Iris pigment epithelial cell (primary cell): ENCODE data around the gene PRDM16.

Experiments used
- DNase-seq: peaks from one replicate; pipeline ENCODE4 v3.0.0-alpha.2; 2011; ENCODE audit warnings: low read depth

PRDM16 gene

DNA sequence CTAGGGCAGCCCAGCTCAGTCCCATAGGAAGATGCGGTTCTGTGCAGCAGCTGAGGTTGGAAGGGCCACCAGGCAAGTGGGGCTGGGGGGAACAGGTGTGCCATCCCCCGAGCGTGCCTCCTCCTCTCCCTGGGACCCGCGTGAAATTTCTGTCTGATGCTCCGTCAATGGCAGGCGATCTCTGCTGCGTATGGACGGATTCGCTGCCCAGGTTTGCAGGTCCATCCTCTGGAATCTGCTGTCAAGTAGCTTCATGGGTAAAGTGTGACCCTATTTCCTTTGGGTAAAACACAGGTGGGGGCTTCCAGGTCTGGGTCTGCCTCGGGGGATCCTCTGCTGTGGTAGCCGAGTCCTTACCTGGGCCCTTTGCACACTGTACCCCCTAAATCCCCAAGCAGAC, 270.9 kb downstream of the PRDM16 start:
- no peak for DNase-seq

DNA sequence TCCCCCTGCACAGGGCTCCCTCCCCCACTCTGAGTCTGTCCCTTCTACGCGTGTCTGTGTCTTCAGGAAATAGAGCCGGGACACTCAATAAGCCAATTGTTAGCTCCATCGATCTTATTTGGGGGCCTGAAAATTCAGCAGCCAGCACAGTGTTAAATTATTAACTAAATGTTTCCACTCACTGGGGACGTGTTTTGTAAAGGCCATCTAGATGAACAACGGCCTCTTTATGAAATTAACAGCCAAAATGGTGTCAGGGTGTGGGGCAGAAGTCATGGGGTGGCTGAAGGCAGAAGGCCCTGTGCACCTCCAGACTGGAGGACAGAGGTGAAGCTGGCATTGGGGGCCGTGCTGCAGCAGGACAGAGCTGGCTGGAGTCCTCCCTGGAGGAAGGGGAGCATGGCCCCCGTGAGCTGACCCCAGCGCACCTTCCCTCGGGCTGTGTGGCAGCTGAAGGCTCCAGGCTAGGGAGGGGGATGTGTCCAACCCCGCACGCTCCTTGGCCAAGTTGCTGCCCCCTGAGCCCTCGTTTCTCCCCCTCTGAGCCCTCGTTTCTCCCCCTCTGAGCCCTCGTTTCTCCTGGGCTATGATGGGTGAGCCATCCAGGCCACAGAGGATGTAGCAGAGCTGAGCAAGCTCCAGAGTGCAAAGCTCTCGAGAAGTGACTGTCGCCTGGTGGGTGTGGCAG, 271.7 kb downstream of the PRDM16 start:
- DNase-seq = no peak

DNA sequence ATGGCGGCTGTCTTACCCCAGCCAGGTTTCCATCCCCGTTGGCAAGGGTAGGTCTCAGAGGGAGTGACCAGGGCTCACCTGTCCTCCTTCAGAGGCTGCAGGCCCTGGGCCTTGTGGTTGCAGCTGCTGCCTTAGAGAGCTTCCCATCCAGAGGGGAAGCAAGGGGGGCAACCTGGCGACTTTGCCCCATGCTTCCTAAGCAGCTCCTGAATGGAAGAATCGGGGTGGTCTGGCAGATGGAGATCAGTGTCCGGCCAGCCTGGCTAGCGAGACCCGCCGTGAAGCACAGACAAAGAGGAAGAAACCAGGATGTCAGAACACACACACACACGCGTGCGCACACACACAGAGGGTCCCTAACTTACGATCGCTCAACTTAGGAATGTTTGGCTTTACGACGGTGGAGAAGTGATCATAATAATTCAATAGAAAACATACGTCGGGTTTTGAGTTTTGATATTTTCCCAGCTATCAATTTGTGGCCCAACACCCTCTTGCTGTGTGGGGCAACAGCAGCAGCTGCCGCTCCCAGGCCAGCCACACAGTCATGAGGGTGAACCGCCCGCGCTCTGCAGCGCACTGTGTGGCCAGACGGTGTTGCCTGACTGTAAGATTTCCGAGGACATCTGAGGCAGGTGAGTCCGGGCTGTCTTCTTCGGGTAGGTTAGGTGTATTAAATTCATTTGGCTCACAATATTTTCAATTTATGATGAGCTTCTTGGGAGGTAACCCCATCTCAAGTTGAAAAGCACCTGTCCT, 272.4 kb downstream of the PRDM16 start:
- no peak for DNase-seq

DNA sequence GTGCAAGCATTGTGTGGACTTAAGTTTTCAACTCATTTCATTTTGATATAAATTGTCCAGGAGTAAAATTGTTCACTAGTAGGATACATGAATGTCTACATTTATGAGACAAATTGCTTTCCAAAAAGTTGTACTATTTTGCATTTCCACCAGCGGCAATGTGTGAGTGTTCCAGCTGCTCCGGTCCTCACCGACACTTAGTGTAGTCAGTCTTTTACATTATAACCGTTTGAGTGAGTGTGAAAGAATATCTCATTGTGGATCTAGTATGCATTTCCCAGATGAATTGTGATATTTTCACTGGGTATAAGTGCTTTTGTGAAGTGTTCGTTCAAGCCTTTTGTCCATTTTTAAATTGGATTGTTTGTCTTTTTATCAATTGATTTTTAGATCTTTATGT, 274.0 kb downstream of the PRDM16 start:
- DNase-seq = no peak

DNA sequence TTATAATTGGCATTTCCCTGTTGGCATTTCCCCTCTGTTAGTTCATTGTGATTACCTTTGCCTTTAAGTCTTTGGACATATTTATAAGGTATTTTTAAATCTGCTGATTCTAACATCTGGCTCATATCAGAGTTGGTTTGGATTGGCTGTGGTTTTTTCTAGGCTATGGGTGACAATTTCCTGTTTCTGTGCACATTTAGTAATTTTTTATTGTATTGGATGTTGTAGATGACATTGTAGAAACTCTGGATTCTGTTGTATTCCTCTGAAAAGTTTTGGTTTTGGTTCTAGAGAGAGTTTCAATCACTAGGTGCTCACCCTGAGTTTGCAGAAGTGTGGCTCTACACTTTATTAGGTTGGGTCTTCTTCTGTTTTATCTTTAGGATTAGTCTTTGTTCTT, 275.4 kb downstream of the PRDM16 start:
- DNase-seq = no peak

DNA sequence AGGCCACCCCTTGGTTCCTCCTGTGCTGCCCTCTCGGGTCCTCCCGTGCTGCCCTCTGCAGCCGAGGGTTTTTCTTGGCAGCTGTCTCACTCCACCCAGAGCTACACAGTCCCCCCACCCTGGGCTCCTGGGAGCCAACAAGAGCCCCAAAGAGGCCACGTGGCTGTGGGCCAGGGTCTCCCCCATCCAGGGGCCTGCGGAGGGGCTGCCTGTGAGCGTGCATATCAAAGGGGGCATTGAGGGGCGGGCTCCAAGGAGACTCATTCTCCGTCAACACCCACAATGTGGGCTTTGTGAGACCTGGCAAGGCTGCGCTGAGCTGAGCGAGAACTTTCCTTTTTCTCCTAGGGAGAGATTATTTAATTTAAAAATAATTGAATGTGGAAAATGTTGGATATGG, 276.8 kb downstream of the PRDM16 start:
- no peak for DNase-seq

DNA sequence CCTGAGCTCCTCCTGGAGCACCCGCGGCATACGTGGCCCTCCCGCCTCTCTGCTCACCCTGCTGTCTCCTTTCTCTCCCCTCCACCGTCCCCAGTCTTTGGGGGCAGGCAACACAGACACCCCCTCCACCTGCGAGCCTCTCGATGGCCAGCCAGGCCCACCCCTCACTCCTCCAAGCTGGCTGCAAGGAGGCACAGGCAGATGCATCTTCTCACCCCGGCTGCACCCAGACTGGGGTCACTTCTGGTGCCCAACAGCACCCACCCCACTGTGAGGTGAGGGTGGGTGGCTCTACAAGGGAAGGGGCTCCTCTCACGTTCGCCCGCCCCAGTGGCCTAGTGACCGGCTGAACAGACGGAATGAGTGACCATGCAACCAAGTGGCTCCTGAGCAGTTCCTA, 277.5 kb downstream of the PRDM16 start:
- DNase-seq = no peak

DNA sequence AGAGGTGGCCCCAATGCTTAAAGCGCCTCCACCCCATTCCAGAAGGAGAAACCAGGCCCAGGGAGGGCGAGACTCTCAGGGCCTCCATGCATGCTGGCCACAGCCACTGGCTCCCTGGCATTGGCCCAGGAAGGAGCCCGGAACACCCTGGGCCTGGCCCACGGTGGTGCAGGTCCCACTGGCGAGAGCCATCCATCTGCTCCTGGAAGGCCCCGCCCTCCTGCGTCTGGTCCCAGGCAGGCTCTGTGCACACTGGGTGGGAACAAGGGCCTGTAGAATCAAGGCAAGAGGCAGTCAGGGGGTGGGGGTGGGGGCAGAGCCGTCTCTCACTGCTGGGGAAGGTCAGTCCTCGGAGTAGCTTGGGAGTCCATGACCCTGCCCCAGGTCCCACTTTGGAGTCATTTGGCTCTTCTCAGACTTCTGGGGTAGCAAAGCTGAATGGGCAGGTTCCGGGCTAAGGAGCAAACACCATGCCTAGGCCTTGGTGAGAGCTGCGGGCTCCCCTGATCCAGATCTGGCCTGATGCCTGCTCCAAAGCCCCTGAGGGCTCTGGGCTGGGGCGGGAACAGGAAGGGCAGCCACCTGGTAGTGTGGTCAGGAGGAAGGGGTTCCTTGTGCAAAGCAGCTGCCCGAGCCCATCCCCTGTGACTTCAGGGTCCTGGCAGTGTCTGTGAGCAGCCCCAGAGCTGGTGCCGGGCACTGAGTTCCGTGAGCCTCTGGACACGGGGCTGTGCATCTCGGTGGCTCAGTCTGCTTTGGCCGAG, 278.4 kb downstream of the PRDM16 start:
- DNase-seq = no peak

DNA sequence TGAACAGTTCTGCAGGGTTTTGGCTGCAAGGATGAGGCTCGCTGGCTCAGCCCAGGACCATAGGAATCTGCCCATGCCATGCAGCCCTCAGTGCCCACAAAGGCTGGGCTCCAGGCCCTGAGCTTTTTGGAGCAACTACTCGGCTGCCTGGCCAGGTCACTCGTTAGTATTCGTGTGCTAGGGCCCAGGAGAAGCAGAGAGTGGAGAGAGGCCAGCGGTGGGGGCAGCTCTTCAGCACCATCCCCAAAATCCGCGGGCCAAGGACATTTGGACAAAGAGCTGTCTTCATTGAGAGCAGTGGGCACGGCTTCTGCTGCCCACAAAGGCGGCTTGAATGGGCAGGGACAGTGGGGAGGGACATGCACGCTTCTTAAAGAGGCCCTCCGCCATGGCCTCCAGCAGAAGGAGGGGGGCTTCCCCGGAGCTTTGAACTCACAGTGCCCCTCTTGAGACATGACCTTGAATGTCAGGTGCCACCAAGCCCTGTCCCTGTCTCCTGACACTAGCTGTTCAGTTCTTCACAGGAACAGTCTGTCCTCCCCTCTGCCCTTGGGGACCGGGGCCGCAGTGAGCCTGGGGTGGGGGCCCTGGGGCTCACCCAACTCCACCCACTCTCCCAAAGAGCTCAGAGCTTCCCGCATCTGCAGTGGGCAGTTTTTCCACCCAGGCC, 279.3 kb downstream of the PRDM16 start:
- no peak for DNase-seq

DNA sequence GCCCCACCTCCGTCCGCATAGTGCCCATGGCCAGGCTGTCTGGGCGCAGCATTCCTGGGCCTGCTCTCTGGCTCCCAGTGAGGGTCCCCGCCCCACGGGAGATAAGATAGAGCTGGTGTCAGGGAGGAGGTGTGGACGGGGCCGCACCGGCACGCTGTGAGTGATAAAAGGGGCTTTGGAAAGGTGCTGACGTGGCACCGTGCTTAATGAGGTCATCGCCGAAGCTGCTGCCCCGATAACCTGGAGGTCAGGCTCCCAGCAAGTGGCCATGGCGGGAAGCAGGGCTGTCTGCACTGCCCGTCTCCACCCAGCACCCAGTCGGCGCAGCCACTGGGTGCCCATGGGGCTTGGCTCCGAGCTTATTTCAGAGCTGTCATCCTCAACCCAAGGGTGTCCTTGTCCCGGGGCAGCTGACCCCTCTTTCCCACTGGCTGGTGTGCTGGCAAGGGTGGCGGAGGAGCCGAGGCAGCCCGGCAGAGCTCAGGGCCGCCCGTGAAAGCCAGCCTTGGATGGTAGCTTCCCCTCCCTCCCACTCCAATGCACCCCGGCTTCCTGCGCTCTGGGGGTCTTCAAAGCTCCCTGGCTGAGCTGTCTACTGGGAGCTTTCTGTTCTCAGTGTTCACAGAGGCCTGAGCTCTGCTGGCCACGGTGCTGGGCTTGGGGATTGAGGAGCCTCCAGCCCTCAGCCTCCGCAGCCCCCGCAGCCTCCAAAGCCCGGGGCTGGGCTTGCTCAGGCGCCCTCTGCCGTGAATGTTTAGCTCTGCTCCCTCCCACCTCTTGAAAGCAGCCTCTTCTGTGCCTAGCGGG, 280.4 kb downstream of the PRDM16 start:
- DNase-seq = no peak

DNA sequence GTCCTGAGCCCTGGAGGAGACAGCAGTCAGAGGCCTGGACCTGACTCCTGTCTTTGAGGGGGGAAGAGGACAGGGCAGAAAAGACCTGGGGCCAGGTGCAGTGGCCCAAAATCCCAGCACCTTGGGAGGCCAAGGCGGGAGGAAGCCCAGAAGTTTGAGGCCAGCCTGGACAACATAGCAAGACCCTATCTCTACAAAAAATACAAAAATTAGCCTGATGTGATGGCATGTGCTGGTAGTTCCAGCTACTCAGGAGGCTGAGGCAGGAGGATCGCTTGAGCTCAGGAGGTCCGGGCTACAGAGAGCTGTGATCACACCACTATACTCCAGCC, 280.9 kb downstream of the PRDM16 start:
- no peak for DNase-seq

DNA sequence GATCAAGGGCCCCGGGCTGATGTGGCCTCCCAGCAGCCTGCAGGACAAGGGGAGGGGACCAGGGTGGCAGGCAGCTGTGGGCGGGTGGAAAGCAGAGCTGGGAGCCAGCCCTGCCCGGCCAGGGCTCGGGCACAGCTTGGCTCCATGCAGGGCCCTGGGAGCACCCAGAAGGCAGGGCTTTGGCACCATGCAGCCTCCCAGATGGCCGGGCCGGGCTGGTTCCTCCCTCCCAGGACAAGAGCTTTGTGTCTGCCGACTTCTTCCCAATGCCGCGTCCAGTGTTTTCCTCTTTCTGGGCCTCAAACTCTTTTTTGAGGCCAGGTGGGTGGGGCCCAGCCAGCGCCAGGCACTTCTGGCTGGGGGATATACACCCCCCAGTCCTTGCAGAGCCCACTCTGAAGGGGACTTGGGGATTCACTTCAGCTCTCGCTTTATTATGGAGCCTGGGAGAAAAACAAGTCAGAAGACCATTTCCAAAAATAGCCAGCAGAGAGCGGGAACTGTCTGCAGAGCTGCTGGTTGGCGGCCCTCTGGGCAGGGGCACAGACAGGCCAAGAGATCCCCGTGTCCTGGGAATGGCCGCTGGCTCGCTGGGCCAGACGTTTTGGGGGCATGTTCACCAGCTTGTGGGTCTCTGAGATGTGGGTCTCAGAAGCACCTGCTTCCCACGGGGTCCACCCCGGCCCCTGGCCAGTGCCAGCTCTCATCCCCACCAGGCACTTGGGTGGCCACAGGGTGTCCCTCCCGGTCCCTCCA, 281.7 kb downstream of the PRDM16 start:
- no peak for DNase-seq

DNA sequence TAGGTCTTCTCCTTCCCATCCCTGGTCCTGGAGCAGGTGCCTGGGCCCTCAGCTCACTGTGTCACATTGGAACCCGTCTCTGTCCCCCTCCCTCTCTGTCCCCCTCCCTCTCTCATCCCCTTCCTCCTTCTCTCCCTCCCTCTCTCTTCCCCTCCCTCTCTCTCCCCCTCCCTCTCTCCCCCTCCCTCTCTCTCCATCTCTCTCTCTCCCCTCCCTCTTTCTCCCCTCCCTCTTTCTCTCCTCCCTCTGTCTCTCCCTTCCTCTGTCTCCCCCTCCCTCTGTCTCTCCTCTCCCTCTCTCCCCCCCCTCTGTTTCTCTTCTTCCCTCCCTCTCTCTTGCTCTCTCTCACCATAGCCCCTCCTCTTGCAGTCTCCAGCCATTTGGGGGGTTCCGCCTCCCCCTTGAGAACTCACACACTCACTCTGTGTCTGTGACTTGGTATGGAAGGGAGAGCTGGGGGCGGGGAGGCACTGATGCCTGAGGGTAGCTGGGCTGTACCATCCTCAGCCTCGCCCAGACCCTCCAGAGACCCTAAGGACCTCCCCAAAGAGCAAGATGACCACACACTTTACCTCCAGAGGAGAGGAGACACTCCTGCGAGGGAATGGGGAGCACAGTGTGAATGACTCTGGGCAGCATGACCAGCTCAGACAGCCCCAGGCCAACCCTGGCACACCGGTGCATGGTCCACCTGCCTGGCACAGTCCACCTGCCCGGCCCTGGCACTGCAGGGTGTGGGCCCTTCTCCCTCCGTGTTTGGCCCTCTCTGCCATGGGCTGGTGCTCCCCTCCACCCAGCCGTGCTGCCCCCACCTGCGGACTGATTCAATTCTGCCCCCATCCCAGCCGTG, 282.7 kb downstream of the PRDM16 start:
- no peak for DNase-seq

DNA sequence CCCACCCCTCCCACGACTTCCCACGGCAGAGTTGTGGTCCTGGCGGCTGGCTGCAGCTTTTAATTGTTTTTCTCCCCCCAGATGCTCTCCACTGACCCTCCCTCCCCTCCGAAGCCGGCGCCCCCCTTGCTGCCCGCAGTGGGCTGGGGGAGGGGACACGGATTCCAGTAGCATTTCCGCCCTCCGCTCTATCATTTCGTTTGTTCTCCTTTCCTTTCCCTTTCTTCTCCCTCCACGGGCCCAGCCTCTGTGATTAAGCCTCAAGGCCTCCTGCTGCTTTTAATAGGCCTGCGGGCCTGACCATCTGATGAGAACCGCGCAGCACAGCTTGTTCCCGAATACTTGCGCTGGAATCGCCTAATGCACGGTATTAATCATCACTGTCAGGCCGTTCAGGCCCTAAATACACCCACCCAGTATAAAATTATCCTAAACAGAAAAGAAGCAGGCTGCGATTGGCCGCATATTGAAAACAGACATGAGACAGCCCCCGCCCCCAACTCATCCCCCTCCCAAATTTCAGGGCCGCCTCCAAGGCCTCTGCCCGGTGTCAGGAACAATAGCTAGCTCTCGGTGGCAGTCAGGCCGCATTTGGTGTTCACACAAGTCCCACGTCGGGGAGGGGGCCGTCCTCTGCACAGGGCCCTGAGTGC, 283.4 kb downstream of the PRDM16 start:
- peak; percentile 85 for DNase-seq

DNA sequence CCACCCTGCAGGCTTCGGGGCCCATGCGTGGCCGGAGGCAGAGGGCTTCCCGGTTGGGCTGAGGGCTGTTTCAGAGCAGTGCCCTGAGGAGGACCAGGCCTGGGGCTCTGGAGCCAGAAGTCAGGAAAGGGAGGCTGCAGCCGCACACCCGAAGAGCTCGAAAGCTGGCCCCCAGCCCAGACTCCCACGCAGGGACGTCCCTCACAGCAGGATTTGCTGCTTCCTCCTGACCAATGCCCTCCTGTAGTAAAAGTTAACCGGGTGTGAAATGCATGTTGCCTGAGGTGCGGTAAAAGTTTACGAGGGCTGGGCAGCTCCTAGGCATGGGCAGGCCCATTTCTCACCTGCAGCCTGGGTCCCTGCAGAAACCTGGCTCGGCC, 283.9 kb downstream of the PRDM16 start:
- peak; percentile 54 for DNase-seq

DNA sequence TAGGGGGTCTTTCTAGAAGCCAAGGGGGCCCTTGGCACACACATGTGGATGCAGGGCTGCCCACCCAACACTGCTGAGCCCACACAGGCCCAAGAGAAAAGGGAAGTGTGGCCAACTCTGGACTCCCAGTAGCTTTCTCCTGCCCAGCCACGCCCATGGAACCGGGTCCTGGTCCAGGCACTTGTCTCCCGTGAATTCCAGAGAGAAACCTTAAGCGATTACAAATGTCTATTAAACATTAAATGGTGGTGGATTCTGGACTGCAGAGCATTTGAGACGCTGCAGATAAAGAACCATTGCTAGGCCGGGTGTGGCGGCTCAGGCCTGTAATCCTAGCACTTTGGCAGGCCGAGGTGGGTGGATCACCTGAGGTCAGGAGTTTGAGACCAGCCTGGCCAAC, 284.9 kb downstream of the PRDM16 start:
- no peak for DNase-seq

DNA sequence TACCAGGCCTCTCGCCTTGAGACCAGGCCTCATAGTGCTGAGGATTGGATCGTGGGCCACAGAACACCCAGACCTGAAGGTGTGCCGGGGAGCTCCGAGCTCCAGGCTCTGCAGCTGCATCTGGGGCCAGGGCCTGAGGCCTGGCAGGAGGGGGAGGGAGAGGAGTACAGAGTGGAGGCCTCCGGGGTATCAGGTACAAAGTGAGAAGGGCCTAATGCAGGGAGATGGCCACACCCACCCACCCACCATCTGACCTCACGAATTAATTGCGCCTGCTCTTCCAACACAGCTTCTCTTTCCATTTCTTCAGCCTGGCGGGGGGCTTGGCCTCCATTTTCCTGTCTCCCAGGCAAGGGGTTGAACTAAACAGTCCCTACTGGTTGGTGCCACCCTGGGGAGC, 286.1 kb downstream of the PRDM16 start:
- no peak for DNase-seq

DNA sequence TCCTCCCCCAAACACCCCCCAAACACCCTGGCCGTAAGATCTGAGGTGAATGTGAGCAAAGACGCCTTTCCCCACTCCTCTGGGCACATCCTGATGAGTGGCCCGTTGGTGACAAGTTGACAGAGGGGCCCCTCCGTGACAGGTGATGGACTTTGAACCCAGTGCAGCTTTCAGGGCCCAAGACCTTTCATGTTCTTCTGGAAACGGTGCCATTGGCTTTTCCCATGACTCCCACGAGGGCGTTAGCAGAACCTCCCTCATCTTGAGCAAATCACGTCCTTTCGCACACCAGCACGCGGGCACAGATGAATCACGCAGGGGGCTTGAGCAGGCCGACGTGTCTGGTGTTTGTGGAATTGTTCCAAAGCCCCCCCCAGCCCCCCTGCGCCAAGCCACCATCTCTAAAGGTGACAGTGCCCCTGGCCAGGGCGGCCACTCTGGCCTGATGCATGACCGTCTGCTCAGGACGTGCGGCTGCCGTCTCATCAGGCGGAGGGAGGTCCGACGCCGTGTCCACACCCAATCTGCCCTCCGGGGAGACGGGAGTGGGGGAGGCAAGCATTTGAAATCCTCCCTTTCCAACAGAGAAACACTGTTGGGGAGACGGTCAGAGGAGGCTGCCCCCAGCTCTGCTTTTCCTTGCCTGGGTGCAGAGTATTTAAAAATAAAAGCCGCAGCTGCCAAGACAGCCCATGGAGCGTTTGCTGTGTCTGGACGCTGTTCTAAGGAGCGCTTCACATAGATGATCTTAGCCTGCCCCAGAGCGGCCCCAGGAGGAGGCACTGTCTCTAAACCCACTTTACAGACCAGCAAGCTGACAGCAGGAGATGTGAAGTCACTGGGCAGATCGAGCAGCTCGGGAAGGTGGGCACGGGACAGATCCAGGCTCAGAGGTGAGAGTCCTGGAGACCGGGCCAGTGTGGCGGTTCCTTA, 287.2 kb downstream of the PRDM16 start:
- no peak for DNase-seq
